HL-60/S4 (cell line): ENCODE measurements around the gene ZBTB7C.

Source experiments
- in situ Hi-C: fragments of 300-500 bp; cut with MboI; formaldehyde crosslinking; loops from 2 replicates; pipeline ENCODE4 v1.14.3; 2022; ENCODE audit warnings: low sequenced_read_pairs

The ZBTB7C gene

DNA sequence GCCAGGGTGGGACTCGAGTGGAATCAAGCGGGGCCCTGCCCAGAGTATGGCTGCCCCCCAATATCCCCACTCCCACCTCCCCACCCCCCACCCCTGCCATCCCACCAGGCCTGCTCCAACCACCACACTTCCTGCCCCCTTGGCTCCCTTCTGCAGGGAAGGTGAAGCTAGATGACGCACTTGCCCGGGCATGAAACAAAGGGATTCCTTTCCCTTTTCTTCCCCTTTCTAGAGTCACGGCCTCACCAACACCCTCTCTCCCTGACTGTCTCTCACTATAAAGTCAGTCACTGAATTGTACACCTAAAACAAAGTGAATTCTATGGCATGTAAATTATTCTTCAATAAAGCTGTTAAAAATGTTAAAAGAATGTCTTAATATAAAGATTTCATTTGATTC is 16.0 kb downstream of the ZBTB7C start:
- in situ Hi-C loops: no loop called here

DNA sequence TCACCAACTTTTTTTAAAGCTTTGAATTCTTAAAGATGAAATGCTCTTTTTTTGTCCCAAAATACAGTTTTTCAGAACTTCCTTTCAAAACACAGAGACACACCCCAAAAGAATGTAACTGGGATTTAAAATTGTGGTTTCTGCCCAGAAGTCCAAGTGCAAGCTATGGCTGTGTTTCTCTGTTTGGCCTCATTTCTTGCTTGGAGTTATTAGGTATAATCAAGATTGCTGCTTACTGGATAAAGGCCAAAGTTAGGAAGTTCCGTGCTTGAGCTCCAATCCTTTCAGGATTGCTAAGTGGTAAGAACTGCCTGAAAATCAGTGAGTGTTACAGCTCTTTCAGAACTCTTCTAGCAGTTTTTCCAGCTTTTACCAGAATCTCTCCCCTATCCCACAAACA is 16.9 kb downstream of the ZBTB7C start:
- in situ Hi-C loops: no loop called here

DNA sequence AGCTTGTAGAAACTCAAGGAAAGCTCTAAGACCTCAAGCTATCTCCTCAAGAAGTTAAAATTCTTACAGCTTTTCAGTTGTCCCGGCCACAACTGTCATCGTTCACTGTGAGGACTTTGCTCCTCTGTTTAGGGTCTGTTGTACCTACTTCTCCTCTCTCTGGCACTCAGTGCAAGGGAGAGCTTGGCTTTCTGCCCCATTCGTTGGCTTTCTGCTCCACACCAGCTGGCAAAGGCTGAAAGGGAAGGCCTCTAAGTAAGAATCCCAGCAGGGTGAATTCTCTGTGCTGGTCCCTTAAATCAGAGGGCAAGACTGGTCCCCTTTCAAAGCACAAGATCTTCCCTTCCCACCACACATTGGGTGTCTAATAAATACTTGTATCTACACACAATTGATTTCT is 17.3 kb downstream of the ZBTB7C start:
- in situ Hi-C loops: no loop called here

DNA sequence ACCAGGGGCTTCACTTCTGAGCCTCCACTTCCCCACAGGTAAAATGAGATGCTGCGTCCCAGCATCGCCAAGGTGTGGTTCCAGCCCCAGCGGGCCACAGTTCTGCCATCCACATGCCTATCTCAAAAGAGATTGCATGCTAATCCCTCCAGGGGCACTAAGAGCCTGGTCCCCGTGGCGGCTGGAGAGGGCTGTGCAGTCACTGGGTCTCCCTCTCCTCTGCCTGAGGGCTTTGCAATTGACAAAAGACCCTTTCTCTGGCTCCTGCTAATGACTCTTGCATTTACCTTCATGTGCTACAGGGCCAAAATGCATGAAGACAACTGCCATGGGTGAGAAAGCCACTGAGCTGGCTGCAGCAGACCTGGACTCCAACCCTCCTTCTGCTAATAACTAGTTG is 18.5 kb downstream of the ZBTB7C start:
- in situ Hi-C loops: no loop called here

DNA sequence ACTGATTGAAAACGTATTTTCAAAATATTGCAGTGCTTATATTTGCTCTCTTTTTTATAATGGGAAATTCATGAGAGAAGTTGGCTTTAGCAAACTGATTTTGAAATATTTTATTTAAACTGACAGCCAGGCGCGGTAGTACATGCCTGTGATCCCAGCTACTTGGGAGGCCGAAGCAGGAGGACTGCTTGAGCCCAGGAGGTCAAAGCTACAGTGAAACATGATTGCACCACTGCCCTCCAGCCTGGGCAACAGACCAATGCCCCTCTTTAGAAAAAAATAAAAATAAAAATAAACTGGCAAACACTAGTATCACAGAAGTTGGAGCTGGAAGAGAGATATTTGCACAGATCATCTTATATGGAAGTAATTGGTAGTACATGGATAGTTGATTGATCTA is 20.7 kb downstream of the ZBTB7C start:
- in situ Hi-C loops: no loop called here

DNA sequence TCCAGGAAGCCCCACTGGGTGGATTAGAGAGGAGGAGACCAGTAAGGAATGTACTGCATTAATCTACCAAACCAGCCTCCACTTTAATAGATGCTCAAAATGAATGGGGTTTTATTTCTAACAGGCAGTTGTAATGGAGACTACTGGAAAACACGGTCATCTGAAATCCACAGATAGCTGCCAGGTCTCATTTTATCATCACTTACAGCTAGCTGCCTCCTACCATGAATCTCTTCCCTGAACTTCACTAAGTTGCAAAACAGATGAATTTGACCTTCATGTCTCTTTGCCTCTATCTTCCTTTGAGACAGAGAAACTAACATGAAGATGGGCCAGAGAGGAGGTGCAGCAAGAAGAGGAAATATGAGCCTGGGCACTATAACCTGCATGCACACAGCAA is 21.9 kb downstream of the ZBTB7C start:
- in situ Hi-C loops: no loop called here

DNA sequence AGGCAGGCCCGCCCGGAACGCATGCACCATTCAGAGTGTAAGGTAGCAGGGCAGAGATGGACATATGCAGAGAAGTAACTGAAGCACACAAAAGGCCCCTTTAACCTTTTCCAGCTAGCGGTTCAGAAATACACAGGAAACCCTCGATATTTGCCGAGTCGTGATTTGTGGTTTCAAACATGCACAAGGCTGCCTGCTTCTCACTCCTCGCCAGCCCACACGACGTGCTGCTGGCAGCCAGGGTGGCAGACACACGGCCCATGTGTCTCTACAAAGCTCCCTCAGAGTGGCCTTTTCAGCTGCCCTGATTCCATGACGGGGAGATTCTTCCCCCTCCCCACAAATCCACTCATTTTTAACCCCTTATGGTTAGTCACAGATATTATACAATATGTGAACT is 23.6 kb downstream of the ZBTB7C start:
- in situ Hi-C loops: no loop called here

DNA sequence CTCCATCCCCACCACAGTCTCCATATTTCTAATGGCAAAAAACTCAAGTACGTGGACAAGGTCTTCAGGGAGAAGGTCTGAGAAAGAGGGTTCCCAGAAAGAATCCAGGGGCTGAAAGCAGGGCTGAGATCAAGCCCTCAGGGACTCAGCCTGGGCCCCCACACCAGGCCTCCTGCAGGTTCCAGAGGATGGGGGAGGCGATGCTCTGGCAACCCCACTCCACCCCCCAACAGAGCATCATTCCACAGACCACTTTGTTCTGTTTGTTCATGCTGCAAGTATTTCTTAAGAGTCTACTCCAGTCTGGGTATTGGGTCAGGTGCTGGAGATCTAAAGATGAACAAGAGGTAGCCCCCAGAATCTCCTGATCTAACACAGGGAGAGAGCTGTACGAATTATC is 32.2 kb downstream of the ZBTB7C start:
- in situ Hi-C loops: no loop called here

DNA sequence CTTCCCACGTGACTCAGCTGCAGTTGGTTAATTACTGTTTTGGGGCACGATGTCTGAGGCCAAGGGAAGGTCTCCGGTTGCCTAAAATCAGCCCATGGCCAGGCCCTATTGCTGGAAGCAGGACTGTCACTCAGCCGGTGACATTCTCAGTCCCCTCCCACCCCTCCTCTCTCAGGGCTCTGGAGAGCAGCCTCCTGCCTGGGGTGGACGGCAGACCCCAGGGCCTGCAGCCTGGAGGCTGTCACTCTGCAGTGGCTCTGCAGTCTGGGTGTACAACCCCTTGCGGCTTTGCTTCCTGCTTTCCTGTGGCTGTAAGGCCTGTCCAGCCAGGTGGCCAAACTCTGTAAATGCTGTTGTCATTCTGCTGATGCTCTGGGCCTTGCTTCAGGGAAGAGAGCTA is 32.8 kb downstream of the ZBTB7C start:
- in situ Hi-C loops: no loop called here

DNA sequence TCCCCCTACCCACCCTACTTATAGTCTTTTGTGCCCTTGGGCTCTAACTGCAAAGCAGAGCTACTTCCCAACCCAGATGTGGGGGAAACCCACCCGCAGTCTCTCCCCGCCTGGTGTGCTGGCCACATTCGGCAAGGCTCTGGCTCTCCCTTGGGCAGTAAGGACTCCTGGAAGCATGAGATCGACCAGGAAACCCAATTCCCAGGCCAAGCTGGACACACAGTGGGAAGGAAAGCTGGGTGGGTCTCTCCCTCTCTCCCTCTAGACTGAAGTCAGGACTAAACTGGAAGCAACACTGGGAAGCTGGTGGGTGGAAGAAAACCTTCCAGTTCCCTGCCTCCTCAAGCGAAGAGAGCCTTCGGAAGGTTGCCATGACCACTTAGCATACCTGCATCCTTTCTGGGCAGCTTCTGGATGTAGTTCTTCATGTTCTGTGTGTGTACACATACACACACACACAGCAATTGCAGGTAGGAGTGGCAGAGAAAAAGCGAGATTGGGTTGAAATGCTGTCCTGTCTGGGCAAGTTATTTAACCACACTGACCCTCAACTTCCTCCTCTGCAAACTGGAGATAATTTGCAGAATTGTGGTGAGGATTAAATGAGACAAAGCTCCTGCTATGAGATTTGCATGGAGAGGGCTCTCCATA is 33.9 kb downstream of the ZBTB7C start:
- in situ Hi-C loops: no loop called here

DNA sequence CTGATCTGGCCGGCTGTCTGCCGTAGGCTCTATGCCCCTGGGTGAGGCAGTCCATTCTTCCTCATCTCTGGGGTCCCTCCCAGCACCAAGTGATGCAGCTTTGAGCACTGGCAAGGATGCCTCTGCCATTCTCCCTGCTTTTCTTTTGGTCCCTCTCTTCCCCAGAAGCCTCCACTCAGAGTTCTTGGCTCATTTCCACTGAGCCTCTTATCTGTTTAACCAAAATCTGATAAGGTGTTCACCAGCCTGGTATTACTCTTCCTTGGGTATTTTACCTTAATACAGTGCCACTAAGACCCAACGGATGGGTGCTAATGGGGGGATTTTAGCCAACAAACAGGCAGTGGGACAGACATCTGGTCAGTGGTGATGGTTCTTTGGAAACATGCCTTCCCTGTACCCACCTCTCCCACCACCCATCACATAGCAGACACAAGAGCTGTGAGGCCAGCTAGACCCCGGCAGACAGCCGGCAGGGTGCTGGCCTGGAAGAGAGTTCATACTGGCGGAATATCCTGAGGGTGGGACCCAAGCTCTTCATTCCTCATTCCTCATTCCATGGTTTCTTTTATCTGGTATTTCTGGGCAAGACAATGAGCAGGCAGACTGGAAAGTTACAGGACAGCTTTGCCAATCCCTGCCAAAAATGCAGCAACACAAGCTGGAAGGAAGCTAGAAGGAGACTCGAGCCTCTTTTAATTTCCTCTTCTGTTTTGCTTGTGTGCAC is 34.6 kb downstream of the ZBTB7C start:
- in situ Hi-C loops: no loop called here

DNA sequence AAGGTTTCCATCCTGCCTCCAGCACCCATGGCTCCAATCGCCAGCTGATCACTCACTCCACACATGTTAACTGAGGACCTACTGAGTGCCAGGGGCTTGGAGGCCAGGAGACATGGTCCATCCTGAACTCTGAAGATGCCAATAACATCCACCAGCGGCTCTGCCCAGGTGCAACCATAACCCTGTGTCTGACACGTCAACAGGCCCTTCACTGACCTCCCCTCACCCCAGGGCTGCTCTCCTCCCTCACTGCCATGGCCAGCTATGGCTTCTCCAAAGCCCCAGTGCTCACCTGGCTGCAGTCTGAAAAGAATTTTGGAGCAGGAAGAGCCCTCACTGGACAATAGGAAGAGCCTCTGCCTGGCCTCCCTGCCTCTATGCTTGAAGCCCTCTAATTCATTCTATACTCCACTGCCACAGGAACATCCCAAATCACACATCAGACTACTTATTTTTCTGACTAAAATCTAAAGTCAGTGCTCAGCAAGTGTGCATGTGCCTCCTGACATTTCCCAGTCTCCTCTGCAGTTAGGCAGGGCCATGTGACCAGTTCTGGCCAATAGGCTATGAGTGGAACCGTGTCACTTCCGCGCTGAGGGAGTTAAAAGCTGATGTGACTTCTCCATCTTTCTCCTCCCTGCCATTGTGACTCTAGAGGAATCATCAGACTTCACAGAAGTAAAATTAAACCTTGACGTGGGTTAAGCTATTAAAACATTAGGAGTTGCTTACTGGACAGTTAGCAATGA is 37.2 kb downstream of the ZBTB7C start:
- in situ Hi-C loops: no loop called here

DNA sequence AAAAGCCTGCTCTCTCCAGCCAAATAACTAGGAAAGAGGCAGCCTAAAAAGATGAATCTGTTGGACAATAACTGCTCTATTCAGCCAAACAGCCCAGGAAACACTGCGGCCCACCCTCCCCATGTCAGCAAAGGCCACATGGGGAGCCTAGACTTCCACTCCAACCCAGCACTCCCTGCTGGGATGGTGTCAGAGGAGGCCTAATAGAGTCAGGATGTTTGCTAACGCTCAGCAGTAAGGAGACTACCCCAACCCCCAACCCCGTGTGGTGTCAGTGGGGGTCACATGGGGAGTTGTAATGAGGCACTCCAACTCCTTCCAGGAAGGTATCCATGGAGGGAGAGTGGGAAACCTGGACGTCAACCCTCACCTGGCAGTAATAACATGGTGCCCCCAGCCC is 41.6 kb downstream of the ZBTB7C start:
- in situ Hi-C loops: no loop called here

DNA sequence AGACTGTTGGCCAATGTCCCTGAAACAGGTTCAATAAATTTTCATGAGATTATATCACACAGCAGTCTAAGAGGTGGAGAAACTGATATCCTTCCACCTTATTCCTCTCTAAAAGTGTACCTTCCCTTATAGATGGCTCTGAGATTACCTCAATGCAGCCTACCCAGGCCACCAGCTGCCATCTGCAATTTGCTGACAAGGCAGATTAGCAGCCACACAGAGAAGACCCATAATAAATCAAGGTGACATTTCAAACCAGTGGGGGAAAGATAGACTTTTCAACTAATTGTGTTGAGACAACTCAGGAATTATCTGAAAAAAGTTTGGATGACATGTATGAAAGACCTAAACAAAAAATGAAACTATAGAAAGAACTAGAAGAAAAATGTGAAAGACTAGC is 43.2 kb downstream of the ZBTB7C start:
- in situ Hi-C loops: no loop called here

DNA sequence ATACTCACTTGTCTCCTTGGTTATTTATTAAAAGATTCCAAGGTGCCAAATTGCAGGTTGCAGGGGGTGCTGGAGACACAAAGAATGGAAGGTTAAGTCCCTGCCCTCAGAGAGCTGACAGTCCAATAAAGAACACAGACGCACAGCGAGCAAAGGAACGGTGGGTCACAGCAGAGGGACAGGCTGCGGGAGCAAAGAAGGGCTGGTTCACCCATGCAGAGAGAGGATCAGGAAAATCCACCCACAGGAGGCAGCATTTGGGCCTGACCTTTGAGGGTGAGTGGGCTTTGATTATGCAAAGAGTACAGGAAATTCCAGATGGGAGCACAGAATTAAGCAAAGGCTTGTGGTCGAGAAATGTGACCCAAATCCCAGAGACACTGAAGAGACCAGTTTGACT is 45.0 kb downstream of the ZBTB7C start:
- in situ Hi-C loops: no loop called here

DNA sequence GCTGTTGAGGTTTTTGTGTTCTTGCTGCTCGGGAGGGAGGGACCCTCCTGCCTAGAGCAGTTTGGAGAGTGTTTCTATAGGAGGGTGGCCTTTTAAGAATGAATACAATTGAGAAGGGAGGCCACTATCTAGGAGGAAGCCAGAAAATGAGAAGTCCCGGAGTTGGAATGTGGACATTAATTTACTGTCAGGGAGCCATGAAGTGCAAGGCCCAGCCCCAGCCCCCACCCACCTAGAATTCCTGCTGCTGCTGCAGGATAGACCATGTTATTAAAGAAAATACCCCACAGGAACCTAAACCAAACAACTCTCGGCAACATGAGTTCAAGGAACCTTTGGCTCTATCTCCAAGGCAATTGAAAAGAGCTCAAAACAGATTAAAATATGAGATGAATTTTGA is 46.0 kb downstream of the ZBTB7C start:
- in situ Hi-C loops: no loop called here

DNA sequence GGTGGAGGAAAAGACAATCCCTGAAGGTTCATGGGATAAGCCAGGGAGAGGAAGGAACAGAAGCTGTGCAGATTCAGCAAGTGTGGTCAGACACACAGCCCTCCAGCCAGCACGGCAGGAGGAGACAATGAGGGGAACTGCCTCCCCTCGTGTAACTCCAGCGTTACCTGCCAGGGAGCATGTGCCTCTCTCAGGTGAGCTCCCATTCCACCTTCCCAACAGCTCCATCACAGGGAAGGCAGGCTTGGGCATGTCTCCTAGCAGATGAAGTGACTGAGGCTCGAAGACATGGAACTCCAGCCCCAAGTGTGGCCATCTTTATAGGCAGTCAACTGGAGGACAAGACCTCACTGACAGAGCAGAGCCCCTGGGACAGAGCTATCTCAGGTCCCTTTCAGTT is 47.4 kb downstream of the ZBTB7C start:
- in situ Hi-C loops: no loop called here

DNA sequence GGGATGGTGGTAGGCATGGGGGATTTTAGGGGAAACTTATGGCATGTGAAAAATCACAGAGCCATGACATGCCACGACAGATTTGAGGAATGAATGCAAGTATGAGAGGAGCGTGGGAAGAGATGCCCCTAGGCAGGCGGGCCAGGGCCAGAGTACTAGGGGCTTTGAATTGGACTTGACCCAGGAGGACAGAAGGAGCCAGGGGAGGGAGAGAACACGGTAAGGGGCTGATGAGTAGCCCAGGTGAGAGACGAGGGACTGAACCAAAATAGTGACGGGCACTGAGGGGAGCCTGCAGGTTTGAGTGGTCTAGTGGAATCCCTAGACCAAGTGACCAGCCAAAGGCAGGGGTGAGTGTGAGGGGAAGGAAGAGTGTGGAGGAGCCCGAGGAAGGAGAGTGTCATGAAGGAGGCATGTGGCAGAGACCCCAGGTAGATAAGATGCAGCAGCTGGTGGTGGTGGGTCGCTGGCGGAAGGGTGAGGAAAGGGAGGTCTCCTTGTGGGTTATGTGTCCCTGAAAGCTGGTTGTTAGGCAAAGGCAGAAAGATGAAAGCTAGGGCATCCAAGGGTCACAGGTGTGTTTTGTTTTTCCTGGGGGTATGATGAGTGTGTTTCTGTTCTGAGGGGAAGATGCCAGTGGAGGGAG is 48.7 kb downstream of the ZBTB7C start:
- in situ Hi-C loops: no loop called here

DNA sequence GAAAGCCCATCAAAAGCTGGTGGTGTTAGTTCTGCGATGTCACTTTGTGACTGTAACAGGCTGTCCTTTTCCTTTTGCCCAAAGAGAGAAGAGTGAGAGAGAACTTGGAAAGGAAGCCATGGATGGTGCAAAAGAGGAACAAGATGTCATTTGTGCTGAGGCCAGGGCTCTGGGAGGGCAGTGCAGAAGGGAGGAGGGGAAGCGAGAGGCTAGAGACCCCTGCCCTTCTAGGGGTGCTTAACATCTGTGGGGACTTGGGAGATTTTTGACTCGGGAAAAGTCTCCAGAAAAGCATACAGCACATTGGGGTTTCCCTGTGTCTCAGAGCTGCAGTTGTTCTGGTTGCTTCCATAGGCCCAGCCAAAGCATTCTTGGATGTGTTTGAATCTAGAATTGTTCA is 49.6 kb downstream of the ZBTB7C start:
- in situ Hi-C loops: no loop called here

DNA sequence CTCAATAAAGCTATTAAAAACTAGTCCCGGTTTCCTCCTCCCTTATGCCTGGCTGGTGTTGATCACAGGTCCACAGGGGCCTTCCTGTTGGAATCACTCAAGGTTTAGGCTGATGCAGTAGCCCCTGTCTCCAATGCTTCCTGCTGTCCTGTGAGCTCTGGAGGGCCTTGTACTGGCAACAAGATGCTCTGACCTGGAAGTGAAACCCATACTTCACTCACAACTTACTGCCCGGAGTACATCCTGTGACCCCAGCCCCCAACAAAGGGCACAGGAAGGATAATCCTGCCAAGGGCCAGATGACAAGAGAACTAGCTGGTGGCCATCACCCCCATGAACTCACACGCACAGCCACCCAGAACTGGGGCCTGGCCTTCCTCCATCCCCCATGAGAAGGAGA is 50.3 kb downstream of the ZBTB7C start:
- in situ Hi-C loops: no loop called here

DNA sequence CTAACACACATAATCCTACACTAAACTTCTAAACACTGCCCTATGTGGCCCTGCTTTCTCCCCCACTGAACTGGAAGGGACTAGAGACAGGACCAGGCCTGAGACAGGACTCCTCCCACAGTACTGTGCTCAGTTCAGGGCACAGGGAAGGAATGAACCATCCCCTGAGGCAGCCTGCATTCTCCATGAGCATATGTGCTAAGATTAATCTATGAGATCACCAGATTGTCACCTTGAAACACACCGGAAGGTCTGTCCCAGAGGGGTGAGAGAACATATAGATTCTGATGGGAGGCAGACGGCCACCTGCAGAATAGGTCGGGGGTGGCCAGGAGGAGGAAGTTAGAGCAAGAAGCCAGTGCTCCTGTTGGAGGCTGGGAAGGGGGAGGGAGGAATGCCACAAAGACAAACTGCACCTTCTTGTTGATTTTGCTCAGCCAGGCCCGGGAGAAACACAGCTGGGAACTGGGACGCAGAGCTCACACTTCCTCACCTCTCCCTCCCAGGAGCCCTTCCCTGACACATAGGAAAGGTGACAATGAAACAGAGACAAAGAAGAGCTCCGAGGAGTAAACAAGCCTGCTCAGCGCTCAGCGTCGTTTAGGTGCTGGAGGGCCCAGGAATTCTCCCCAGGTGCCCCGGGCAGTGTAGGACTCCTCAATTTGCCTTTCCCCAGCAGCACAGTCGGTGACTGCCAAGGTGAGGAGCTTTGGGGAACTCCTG is 52.1 kb downstream of the ZBTB7C start:
- in situ Hi-C loops: no loop called here
